HG02623 (cell line): ENCODE measurements around the gene TSPOAP1.

Experiments used
- ATAC-seq: cut with Tn5 transposase; IDR thresholded peaks from one replicate; pipeline ENCODE4 v1.9.1; 2021; ENCODE audit warnings: moderate library complexity; ENCODE audit not compliant: unreplicated experiment

TSPOAP1 gene

GRCh38 chr17:58305626-58306025 lies 23.0 kb downstream of the TSPOAP1 start:
- no peak for ATAC-seq

- no peak for ATAC-seq
Measured at GRCh38 chr17:58304750-58305486, 23.7 kb downstream of the TSPOAP1 start.

- no peak for ATAC-seq
Measured at GRCh38 chr17:58303971-58304749, 24.4 kb downstream of the TSPOAP1 start.

GRCh38 chr17:58302919-58303585 lies 25.5 kb downstream of the TSPOAP1 start:
- no peak for ATAC-seq

GRCh38 chr17:58302171-58302918 lies 26.2 kb downstream of the TSPOAP1 start:
- ATAC-seq, result no peak

GRCh38 chr17:58301504-58302150 lies 27.0 kb downstream of the TSPOAP1 start:
- no peak for ATAC-seq

- no peak for ATAC-seq
Measured at GRCh38 chr17:58300336-58300735, 28.3 kb downstream of the TSPOAP1 start.

GRCh38 chr17:58294034-58294433 lies 34.6 kb downstream of the TSPOAP1 start:
- ATAC-seq, result no peak

- ATAC-seq, result no peak
Measured at GRCh38 chr17:58291246-58291645, 37.3 kb downstream of the TSPOAP1 start.

GRCh38 chr17:58289869-58290268 lies 38.7 kb downstream of the TSPOAP1 start:
- ATAC-seq, result no peak

- no peak for ATAC-seq
Measured at GRCh38 chr17:58285422-58285810, 43.2 kb downstream of the TSPOAP1 start.

- ATAC-seq, result no peak
Measured at GRCh38 chr17:58284613-58285421, 43.8 kb downstream of the TSPOAP1 start.

- ATAC-seq, result no peak
Measured at GRCh38 chr17:58283674-58284612, 44.7 kb downstream of the TSPOAP1 start.

- no peak for ATAC-seq
Measured at GRCh38 chr17:58282442-58282841, 46.2 kb downstream of the TSPOAP1 start.

GRCh38 chr17:58281511-58282011 lies 47.0 kb downstream of the TSPOAP1 start:
- no peak for ATAC-seq

GRCh38 chr17:58280480-58281217 lies 47.9 kb downstream of the TSPOAP1 start, which contains the start of gene MPO:
TSS of gene MPO (minus strand) at chr17:58280935. CDS start at chr17:58280758, 177 bp downstream.
- no peak for ATAC-seq

GRCh38 chr17:58279736-58280479 lies 48.7 kb downstream of the TSPOAP1 start:
- no peak for ATAC-seq
